Stimulated activated CD8-positive, alpha-beta memory T cell treated with anti-CD3 and anti-CD28 coated beads, Interleukin-15, amount 100 ng/mL, for 24 hours (primary cell): ENCODE data around the gene SLC38A4.
"Not testable (repeated sequence)": the region's sequence is repeated elsewhere in the genome, so short reads cannot be mapped to it uniquely, and the experiment has no call there.

ENCODE experiments used
- DNase-seq: peaks from one replicate; pipeline ENCODE4 v3.0.0-alpha.2; 2020; ENCODE audit warnings: low read depth

SLC38A4 gene

GRCh38 chr12:46825591-46826414, at the start of gene SLC38A4:
Gene SLC38A4, minus strand, starts transcription at chr12:46825997. Its CDS starts 32,926 bp downstream, at chr12:46793071.
- DNase-seq = no peak

- DNase-seq = no peak
Observed at GRCh38 chr12:46875095-46875494, 49.3 kb upstream of the SLC38A4 start.

- no peak for DNase-seq
Observed at GRCh38 chr12:46874642-46875041, 48.8 kb upstream of the SLC38A4 start.

GRCh38 chr12:46872135-46872534, 46.3 kb upstream of the SLC38A4 start:
- no peak for DNase-seq

GRCh38 chr12:46865311-46865710, 39.5 kb upstream of the SLC38A4 start:
- DNase-seq = no peak

GRCh38 chr12:46858368-46858767, 32.6 kb upstream of the SLC38A4 start:
- DNase-seq = no peak

- no peak for DNase-seq
Observed at GRCh38 chr12:46857486-46857885, 31.7 kb upstream of the SLC38A4 start.

- no peak for DNase-seq
Observed at GRCh38 chr12:46855760-46856159, 30.0 kb upstream of the SLC38A4 start.

GRCh38 chr12:46854188-46854587, 28.4 kb upstream of the SLC38A4 start:
- not testable (repeated sequence) for DNase-seq

GRCh38 chr12:46848792-46849191, 23.0 kb upstream of the SLC38A4 start:
- not testable (repeated sequence) for DNase-seq

GRCh38 chr12:46847001-46847400, 21.2 kb upstream of the SLC38A4 start:
- DNase-seq = no peak

- DNase-seq = no peak
Observed at GRCh38 chr12:46843811-46844210, 18.0 kb upstream of the SLC38A4 start.

GRCh38 chr12:46841891-46842290, 16.1 kb upstream of the SLC38A4 start:
- no peak for DNase-seq

- DNase-seq = no peak
Observed at GRCh38 chr12:46839964-46840363, 14.2 kb upstream of the SLC38A4 start.

- DNase-seq = no peak
Observed at GRCh38 chr12:46839232-46839631, 13.4 kb upstream of the SLC38A4 start.

- DNase-seq = no peak
Observed at GRCh38 chr12:46835785-46836184, 10.0 kb upstream of the SLC38A4 start.

- no peak for DNase-seq
Observed at GRCh38 chr12:46832130-46832704, 6.4 kb upstream of the SLC38A4 start.

- no peak for DNase-seq
Observed at GRCh38 chr12:46831335-46832129, 5.7 kb upstream of the SLC38A4 start.

GRCh38 chr12:46830731-46831334, 5.0 kb upstream of the SLC38A4 start:
- DNase-seq = no peak

GRCh38 chr12:46824709-46825108, 1.1 kb downstream of the SLC38A4 start:
- DNase-seq = no peak

GRCh38 chr12:46818642-46819041, 7.2 kb downstream of the SLC38A4 start:
- DNase-seq = no peak

- DNase-seq = no peak
Observed at GRCh38 chr12:46815809-46816208, 10.0 kb downstream of the SLC38A4 start.
